Urinary bladder (tissue), 2 donors: ENCODE results near the gene BHLHE41. TPM values are rescaled to one million over a fixed set of nuclear protein-coding genes. Genes with fewer than 3 reads are reported as not detected.

Experiments
- polyA plus RNA-seq: library from polyadenylated mRNA; stranded (reverse); fragments of 200-250 nt; gene quantifications from one replicate; pipeline ENCODE4 v1.2.3, GENCODE V29; 2013
- total RNA-seq: library from RNA; depleted of rRNA; stranded (reverse); fragments of >200 nt; gene quantifications from one replicate; pipeline ENCODE4 v1.2.3, GENCODE V29; 2014
- donor health status: healthy.

BHLHE41 gene
- total and polyA plus RNA-seq, 2 donors: 3.5 to 10.1 TPM

Other genes with a start within 250 kb of the BHLHE41 start
- 63.1 TPM for gene RASSF8, start 166.4 kb downstream of the BHLHE41 start, total RNA-seq
- 20.9 TPM for gene RASSF8, start 166.4 kb downstream of the BHLHE41 start, polyA plus RNA-seq
- gene SSPN, start 70.5 kb upstream of the BHLHE41 start, total RNA-seq: 78.5 TPM
- 50.2 TPM for gene SSPN, start 70.5 kb upstream of the BHLHE41 start, polyA plus RNA-seq